Liver (tissue), 9 donors: ENCODE data around the gene SLC25A12. TPM values are rescaled to one million over a fixed set of nuclear protein-coding genes. Genes with fewer than 3 reads are reported as not detected.

Source experiments
- DNase-seq: peaks from one replicate; pipeline ENCODE4 v3.0.0-alpha.2; 2017; ENCODE audit warnings: low spot score
- H3K27ac ChIP-seq, 2 donors: one replicate each; pipeline ENCODE4 v1.7.0; 2013; ENCODE audit warnings: inconsistent platforms in 2 of 2, low read length in 2 of 2, control low read depth in 1 of 2, low read depth in 1 of 2, mild to moderate bottlenecking in 1 of 2
- H3K27me3 ChIP-seq, 4 donors: one replicate each; pipeline versions ENCODE4 v1.6.1 to v1.7.0; 2013; ENCODE audit warnings: low read length in 3 of 4, inconsistent platforms in 1 of 4, mild to moderate bottlenecking in 1 of 4, moderate library complexity in 1 of 4; ENCODE audit not compliant: control insufficient read depth in 4 of 4, insufficient read depth in 4 of 4
- H3K36me3 ChIP-seq, 4 donors: one replicate each; pipeline versions ENCODE4 v1.6.1 to v1.7.0; 2013; ENCODE audit warnings: low read length in 3 of 4, mild to moderate bottlenecking in 3 of 4, low read depth in 1 of 4, moderate library complexity in 1 of 4; ENCODE audit not compliant: control insufficient read depth in 4 of 4, insufficient read depth in 3 of 4
- H3K4me1 ChIP-seq, 4 donors: one replicate each; pipeline versions ENCODE4 v1.6.1 to v1.7.0; 2013; ENCODE audit warnings: low read length in 3 of 4, mild to moderate bottlenecking in 3 of 4, moderate library complexity in 1 of 4; ENCODE audit not compliant: control insufficient read depth in 4 of 4, insufficient read depth in 4 of 4
- H3K4me3 ChIP-seq, 3 donors: one replicate each; pipeline versions ENCODE4 v1.6.1 to v1.7.0; 2013; ENCODE audit warnings: low read length in 3 of 3, control low read depth in 1 of 3, low read depth in 1 of 3, mild to moderate bottlenecking in 1 of 3
- H3K9ac ChIP-seq, 2 donors: one replicate each; pipeline ENCODE4 v1.7.0; 2013; ENCODE audit warnings: low read length in 2 of 2, mild to moderate bottlenecking in 2 of 2, moderate library complexity in 2 of 2, control low read depth in 1 of 2, low read depth in 1 of 2
- H3K9me3 ChIP-seq, 4 donors: one replicate each; pipeline versions ENCODE4 v1.6.1 to v1.7.0; 2013; ENCODE audit warnings: low read length in 3 of 4; ENCODE audit not compliant: control insufficient read depth in 4 of 4
- ATF3 ChIP-seq: IDR thresholded peaks from 2 replicates; pipeline ENCODE4 v1.6.1; 2016; ENCODE audit warnings: antibody characterized with exemption
- EGR1 ChIP-seq, 2 donors: IDR thresholded peaks; 2 replicates each; pipeline ENCODE4 v1.6.1; 2016 to 2018; ENCODE audit warnings: antibody characterized with exemption in 2 of 2, low read depth in 2 of 2
- FOXA1 ChIP-seq: IDR thresholded peaks from 2 replicates; pipeline ENCODE4 v1.6.1; 2016; ENCODE audit warnings: antibody characterized with exemption
- FOXA2 ChIP-seq: IDR thresholded peaks from 2 replicates; pipeline ENCODE4 v1.6.1; 2016; ENCODE audit warnings: antibody characterized with exemption
- GABPA ChIP-seq, 2 donors: IDR thresholded peaks in 1 of 2; conservative IDR thresholded peaks in 1 of 2; 2 replicates each; pipeline ENCODE4 v1.6.1; 2016; ENCODE audit warnings: antibody characterized with exemption in 2 of 2, mild to moderate bottlenecking in 1 of 2, moderate library complexity in 1 of 2
- HNF4A ChIP-seq, 2 donors: conservative IDR thresholded peaks; 2 replicates each; pipeline ENCODE4 v1.6.1; 2016; ENCODE audit warnings: antibody characterized with exemption in 2 of 2, mild to moderate bottlenecking in 2 of 2
- HNF4G ChIP-seq: IDR thresholded peaks from 2 replicates; pipeline ENCODE4 v1.6.1; 2016; ENCODE audit warnings: antibody characterized with exemption
- JUND ChIP-seq, 2 donors: IDR thresholded peaks; 2 replicates each; pipeline ENCODE4 v1.6.1; 2016; ENCODE audit warnings: antibody characterized with exemption in 2 of 2
- MAX ChIP-seq: IDR thresholded peaks from 2 replicates; pipeline ENCODE4 v1.6.1; 2016; ENCODE audit warnings: antibody characterized with exemption
- RAD21 ChIP-seq, 2 donors: IDR thresholded peaks; 2 replicates each; pipeline ENCODE4 v1.6.1; 2016; ENCODE audit warnings: antibody characterized with exemption in 2 of 2, mild to moderate bottlenecking in 2 of 2
- REST ChIP-seq: IDR thresholded peaks from 2 replicates; pipeline ENCODE4 v1.6.1; 2016; ENCODE audit warnings: antibody characterized with exemption, mild to moderate bottlenecking
- RXRA ChIP-seq, 2 donors: IDR thresholded peaks; 2 replicates each; pipeline ENCODE4 v1.6.1; 2017 to 2018; ENCODE audit warnings: antibody characterized with exemption in 2 of 2, mild to moderate bottlenecking in 1 of 2
- SP1 ChIP-seq: IDR thresholded peaks from 2 replicates; pipeline ENCODE4 v1.6.1; 2018; ENCODE audit warnings: antibody characterized with exemption, mild to moderate bottlenecking
- TAF1 ChIP-seq: conservative IDR thresholded peaks from 2 replicates; pipeline ENCODE4 v1.6.1; 2016; ENCODE audit warnings: antibody characterized with exemption, mild to moderate bottlenecking
- YY1 ChIP-seq: IDR thresholded peaks from 2 replicates; pipeline ENCODE4 v1.6.1; 2016; ENCODE audit warnings: antibody characterized with exemption, mild to moderate bottlenecking
- ZBTB33 ChIP-seq: IDR thresholded peaks from 2 replicates; pipeline ENCODE4 v1.6.1; 2016; ENCODE audit warnings: antibody characterized with exemption
- WGBS: extraction: QIAGEN DNeasy Blood & Tissue Kit; methylation state at CpG from one replicate; pipeline ENCODE4 v1.1.7; 2013; 5-methylcytosine and 5-hydroxymethylcytosine counted together
- polyA plus RNA-seq, 2 donors: library from polyadenylated mRNA; stranded (reverse) in 1 of 2; unstranded in 1 of 2; fragments of 200-250 nt in 1 of 2; fragments of >200 nt in 1 of 2; fragmentation: Nextera tagmentation in 1 of 2; extraction: Ambion mirVana in 1 of 2; gene quantifications; one replicate each; pipeline versions ENCODE4 v1.2.1 to v1.2.3, GENCODE V29; 2013 to 2015
- total RNA-seq, 2 donors: library from RNA; depleted of rRNA; stranded (reverse); fragments of >200 nt; gene quantifications; one replicate each; pipeline ENCODE4 v1.2.3, GENCODE V29; 2014
- donor health status: healthy.
- donor health status: healthy.
- donor health status: healthy.
- donor health status: healthy.
- donor health status: healthy.

Gene SLC25A12
- total and polyA plus RNA-seq, 4 donors = 0.46 to 4.4 (median 2.1) TPM

GRCh38 chr2:171846894-171847293 is 47.1 kb downstream of the SLC25A12 start:
- DNase-seq = no peak
- no peaks in the 10 kb centered on the region for H3K9me3 ChIP-seq
- H3K27ac ChIP-seq = no peak overlapping the region
- TF ChIP-seq ATF3 = no peak
- TF ChIP-seq SP1 = no peak
- TF ChIP-seq MAX = no peak
- no peak for TF ChIP-seq EGR1 (IDR thresholded peaks at IDR 0.05; ENCODE audit: low read depth in 2 of 2)
- TF ChIP-seq HNF4G = no peak
- no peak for TF ChIP-seq FOXA1
- TF ChIP-seq REST = no peak
- TF ChIP-seq JUND (IDR thresholded peaks at IDR 0.05) = no peak
- no peak for TF ChIP-seq HNF4A (conservative IDR thresholded peaks at IDR 0.05)
- TF ChIP-seq YY1 = no peak
- TF ChIP-seq GABPA (IDR thresholded peaks at IDR 0.05 in 1 of 2, conservative IDR thresholded peaks at IDR 0.05 in 1 of 2) = no peak
- no peak for TF ChIP-seq ZBTB33
- TF ChIP-seq RAD21 (IDR thresholded peaks at IDR 0.05) = no peak
- no peak for TF ChIP-seq RXRA (IDR thresholded peaks at IDR 0.05)
- no peak for TF ChIP-seq FOXA2
- TF ChIP-seq TAF1 = no peak
- H3K9ac ChIP-seq = no peak overlapping the region
- H3K4me1 ChIP-seq = no peaks in the 10 kb centered on the region
- H3K27me3 ChIP-seq = no peaks in the 10 kb centered on the region
- no peaks in the 10 kb centered on the region for H3K36me3 ChIP-seq
- no peak overlapping the region for H3K4me3 ChIP-seq

- Histone ChIP-seq H3K4me3 (no peak overlapping the region), H3K36me3 (no peaks in the 10 kb centered on the region), H3K27me3 (no peaks in the 10 kb centered on the region), H3K4me1 (peaks cover 0 to 6% (median 4%) of the 10 kb centered on the region in 4 donors), H3K9me3 (no peaks in the 10 kb centered on the region), H3K9ac (no peak overlapping the region), H3K27ac (no peak overlapping the region)
- WGBS = 97% methylated on average over 2 of the region's 2 CpGs
- TF ChIP-seq FOXA1 = no peak
- no peak for DNase-seq
Observed at GRCh38 chr2:171841996-171842395, 52.0 kb downstream of the SLC25A12 start.
